Naive thymus-derived CD4-positive, alpha-beta T cell (primary cell): ENCODE measurements around the gene ITPA. TPM values are rescaled to one million over a fixed set of nuclear protein-coding genes. Genes with fewer than 3 reads are reported as not detected.

ENCODE experiments used
- ATAC-seq: fragments of 150-1000 bp; cut with Tn5 transposase; 2 replicates; pipeline ENCODE4 v1.10.0; 2021; ENCODE audit warnings: mild to moderate bottlenecking, moderate library complexity
- CTCF ChIA-PET: fragments of 350-600 bp; sonication (Branson Sonifier 250); formaldehyde crosslinking; loops from one replicate; lab custom pipeline; 2021; ENCODE audit warnings: antibody characterized with exemption; lab: Charles Lee
- POLR2A ChIA-PET: fragments of 350-600 bp; sonication (Branson Sonifier 250); formaldehyde crosslinking; loops from one replicate; lab custom pipeline; 2021; ENCODE audit warnings: antibody characterized with exemption, inconsistent platforms; lab: Charles Lee
- DNase-seq, 9 donors: peaks; one replicate each; pipeline versions ENCODE4 v3.0.0 to v3.0.0-alpha.2; 2020 to 2022; ENCODE audit warnings: mixed read lengths in 1 of 9
- H3K27ac ChIP-seq: one replicate; pipeline ENCODE4 v1.7.0; 2013; ENCODE audit warnings: mild to moderate bottlenecking, low read depth, low read length, moderate library complexity
- H3K27me3 ChIP-seq, 2 donors: one replicate each; pipeline ENCODE4 v1.7.0; 2013; ENCODE audit warnings: low read length in 2 of 2, mild to moderate bottlenecking in 2 of 2, moderate library complexity in 2 of 2; ENCODE audit not compliant: control insufficient read depth in 2 of 2, insufficient read depth in 2 of 2
- H3K36me3 ChIP-seq, 3 experiments: 1 replicate in 2 of 3; 2 replicates in 1 of 3; pipeline ENCODE4 v1.7.0; 2013; ENCODE audit warnings: low read length in 3 of 3, mild to moderate bottlenecking in 3 of 3, moderate library complexity in 1 of 3; ENCODE audit not compliant: insufficient read depth in 3 of 3, control insufficient read depth in 2 of 3
- H3K4me1 ChIP-seq, 2 donors: one replicate each; pipeline ENCODE4 v1.7.0; 2013; ENCODE audit warnings: low read length in 2 of 2, mild to moderate bottlenecking in 2 of 2, moderate library complexity in 1 of 2; ENCODE audit not compliant: control insufficient read depth in 2 of 2, insufficient read depth in 2 of 2
- H3K4me3 ChIP-seq: 2 replicates; pipeline ENCODE4 v1.7.0; 2013; ENCODE audit warnings: mild to moderate bottlenecking, low read length
- H3K9me3 ChIP-seq, 3 experiments: 1 replicate in 2 of 3; 2 replicates in 1 of 3; pipeline ENCODE4 v1.7.0; 2013; ENCODE audit warnings: low read length in 3 of 3; ENCODE audit not compliant: control insufficient read depth in 2 of 3
- H3K27ac Mint-ChIP-seq, 9 donors: one replicate each; pipeline ENCODE4 v1.8.0; 2020 to 2022; ENCODE audit warnings: mixed read lengths in 9 of 9, mild to moderate bottlenecking in 8 of 9, moderate library complexity in 5 of 9, inconsistent platforms in 2 of 9
- H3K27me3 Mint-ChIP-seq, 5 donors: one replicate each; pipeline ENCODE4 v1.8.0; 2021 to 2022; ENCODE audit warnings: mixed read lengths in 5 of 5, mild to moderate bottlenecking in 1 of 5
- H3K36me3 Mint-ChIP-seq, 5 donors: one replicate each; pipeline ENCODE4 v1.8.0; 2020 to 2022; ENCODE audit warnings: mixed read lengths in 5 of 5, mild to moderate bottlenecking in 3 of 5, inconsistent platforms in 1 of 5
- H3K4me1 Mint-ChIP-seq, 7 donors: one replicate each; pipeline ENCODE4 v1.8.0; 2020 to 2022; ENCODE audit warnings: mixed read lengths in 7 of 7, mild to moderate bottlenecking in 3 of 7, inconsistent platforms in 1 of 7
- H3K4me3 Mint-ChIP-seq, 10 donors: one replicate each; pipeline ENCODE4 v1.8.0; 2020 to 2022; ENCODE audit warnings: mild to moderate bottlenecking in 10 of 10, mixed read lengths in 10 of 10, moderate library complexity in 6 of 10, inconsistent platforms in 2 of 10
- H3K9me3 Mint-ChIP-seq, 11 donors: one replicate each; pipeline ENCODE4 v1.8.0; 2020 to 2022; ENCODE audit warnings: mixed read lengths in 11 of 11, mild to moderate bottlenecking in 4 of 11, inconsistent platforms in 1 of 11, moderate library complexity in 1 of 11
- intact Hi-C, 2 donors: fragments of 100-400 bp; cut with micrococcal nuclease; formaldehyde crosslinking; loops; one replicate each; pipeline ENCODE4 v1.15.1; 2023
- polyA plus RNA-seq, 2 donors: library from polyadenylated mRNA; unstranded; fragments of 300-500 nt; fragmentation: Illumina TruSeq; gene quantifications; one replicate each; pipeline ENCODE4 v1.2.3, GENCODE V29; 2021
- total RNA-seq, 6 experiments: library from RNA in 5 of 6; stranded (reverse) in 5 of 6; gene quantifications; 1 replicate in 5 of 6; 2 replicates in 1 of 6; pipeline ENCODE4 v1.2.3 and lab custom pipeline; 2021 to 2026

ITPA gene
- total and polyA plus RNA-seq, 7 experiments from 2014 or later: 37.7 to 71.2 (median 44.4) TPM

DNA sequence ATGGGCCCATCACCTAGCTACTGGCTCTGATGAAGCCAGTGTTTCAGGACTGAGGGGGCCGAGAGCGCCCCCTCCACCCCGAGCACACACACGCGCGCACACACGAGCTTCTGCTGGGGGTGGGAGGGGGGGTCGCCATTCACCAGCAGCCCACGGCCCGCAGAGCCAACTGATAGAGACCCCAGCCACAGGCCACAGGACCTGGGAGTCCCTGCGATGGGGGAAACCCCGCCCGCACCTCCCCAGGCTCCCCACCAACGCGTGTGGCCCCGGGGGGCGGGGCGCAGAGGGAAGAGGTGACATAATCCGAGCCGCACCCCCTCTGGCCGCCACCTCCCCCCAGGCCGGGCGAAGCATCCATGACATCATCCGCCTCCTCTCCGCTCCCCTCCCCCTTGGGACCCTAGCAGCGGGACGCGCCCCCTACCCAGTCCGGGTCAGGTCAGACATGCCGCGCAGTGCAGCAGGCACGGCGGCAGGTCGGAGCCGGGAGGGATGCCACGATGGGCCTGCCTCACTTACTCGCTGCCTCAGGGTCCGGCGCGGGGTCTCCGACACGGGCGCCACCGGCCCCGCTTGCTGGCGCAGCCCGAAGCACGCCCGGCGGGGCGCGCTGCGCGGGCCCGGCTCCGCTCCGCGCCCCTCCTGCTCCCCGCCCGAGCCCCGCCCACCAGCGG, 36.2 kb upstream of the ITPA start, which contains the start of gene LZTS3:
TSS of gene LZTS3 (minus strand) at position 617 of the 677 bp plus-strand sequence. CDS start 6,386 bp downstream, outside the sequence.
- H3K27me3 ChIP-seq: peaks cover 0 to 5% of the 10 kb centered on the region in 2 donors
- peak; percentile 79 to 95 (median 86) for DNase-seq
- peak within 1 kb of the TSS; percentile 87 for H3K4me3 ChIP-seq
- H3K4me1 ChIP-seq: peaks cover 4 to 14% of the 10 kb centered on the region in 2 donors
- ChIA-PET CTCF (interaction anchor here (0.6 to 2.1 kb wide), 2 partner anchors 14 to 433 kb away, joined by 3 to 8 read pairs; partner anchors contain the start of genes FASTKD5 and UBOX5), POLR2A (interaction anchor here (0.5 to 7.5 kb wide), 6 partner anchors 13 to 100 kb away, joined by 3 to 72 read pairs (median 4); partner anchors contain the start of genes DDRGK1, FASTKD5, ITPA and UBOX5)
- Mint-ChIP-seq H3K36me3 (peaks cover 0 to 4% (median 0%) of the 10 kb centered on the region in 5 donors), H3K27ac (peak within 1 kb of the TSS; percentile 48 to 97 (median 81)), H3K4me1 (peaks cover 16 to 39% (median 28%) of the 10 kb centered on the region in 7 donors), H3K27me3 (peaks cover 0 to 69% (median 21%) of the 10 kb centered on the region in 5 donors), H3K4me3 (peak within 1 kb of the TSS; percentile 76 to 92 (median 86)), H3K9me3 (no peaks in the 10 kb centered on the region)
- no peaks in the 10 kb centered on the region for H3K9me3 ChIP-seq
- H3K27ac ChIP-seq: peak within 1 kb of the TSS; percentile 100
- intact Hi-C loops: loop anchor here (1.0 to 5.0 kb wide), 8 partner anchors 14 to 701 kb away; partner anchors contain the start of genes DDRGK1 (in 2 of the 2), FASTKD5 (in 1 of the 2), ITPA (in 1 of the 2) and OXT (in 1 of the 2)
- no peaks in the 10 kb centered on the region for H3K36me3 ChIP-seq
- peak; percentile 90 for ATAC-seq

GRCh38 chr20:3173610-3174441, 35.5 kb upstream of the ITPA start:
- Mint-ChIP-seq H3K9me3 (no peaks in the 10 kb centered on the region), H3K4me1 (peaks cover 15 to 34% (median 23%) of the 10 kb centered on the region in 7 donors), H3K36me3 (peaks cover 0 to 4% (median 0%) of the 10 kb centered on the region in 5 donors), H3K27me3 (peaks cover 0 to 63% (median 16%) of the 10 kb centered on the region in 5 donors), H3K27ac (peak overlapping the region; percentile 3 to 86 (median 51)), H3K4me3 (peak overlapping the region; percentile 76 to 89 (median 86))
- ATAC-seq: peak; percentile 94
- Histone ChIP-seq H3K27ac (peak overlapping the region; percentile 4), H3K9me3 (no peaks in the 10 kb centered on the region), H3K4me1 (peaks cover 4 to 14% of the 10 kb centered on the region in 2 donors), H3K36me3 (no peaks in the 10 kb centered on the region), H3K4me3 (peak overlapping the region; percentile 87), H3K27me3 (peaks cover 0 to 5% of the 10 kb centered on the region in 2 donors)
- ChIA-PET POLR2A (interaction anchor here (0.5 to 7.5 kb wide), 5 partner anchors 14 to 716 kb away, joined by 3 to 72 read pairs (median 4); partner anchors contain the start of genes FASTKD5, ITPA and UBOX5), CTCF (interaction anchor here (0.5 to 2.1 kb wide), 2 partner anchors 14 to 273 kb away, joined by 3 to 8 read pairs; partner anchors contain the start of genes FASTKD5 and UBOX5)
- intact Hi-C loops: loop anchor here (1.0 to 5.0 kb wide), 8 partner anchors 15 to 702 kb away; partner anchors contain the start of genes DDRGK1 (in 2 of the 2), FASTKD5 (in 1 of the 2), ITPA (in 1 of the 2) and OXT (in 1 of the 2)
- DNase-seq: peak in 7 of 9 donors; percentile 81 to 94 (median 92)

DNA sequence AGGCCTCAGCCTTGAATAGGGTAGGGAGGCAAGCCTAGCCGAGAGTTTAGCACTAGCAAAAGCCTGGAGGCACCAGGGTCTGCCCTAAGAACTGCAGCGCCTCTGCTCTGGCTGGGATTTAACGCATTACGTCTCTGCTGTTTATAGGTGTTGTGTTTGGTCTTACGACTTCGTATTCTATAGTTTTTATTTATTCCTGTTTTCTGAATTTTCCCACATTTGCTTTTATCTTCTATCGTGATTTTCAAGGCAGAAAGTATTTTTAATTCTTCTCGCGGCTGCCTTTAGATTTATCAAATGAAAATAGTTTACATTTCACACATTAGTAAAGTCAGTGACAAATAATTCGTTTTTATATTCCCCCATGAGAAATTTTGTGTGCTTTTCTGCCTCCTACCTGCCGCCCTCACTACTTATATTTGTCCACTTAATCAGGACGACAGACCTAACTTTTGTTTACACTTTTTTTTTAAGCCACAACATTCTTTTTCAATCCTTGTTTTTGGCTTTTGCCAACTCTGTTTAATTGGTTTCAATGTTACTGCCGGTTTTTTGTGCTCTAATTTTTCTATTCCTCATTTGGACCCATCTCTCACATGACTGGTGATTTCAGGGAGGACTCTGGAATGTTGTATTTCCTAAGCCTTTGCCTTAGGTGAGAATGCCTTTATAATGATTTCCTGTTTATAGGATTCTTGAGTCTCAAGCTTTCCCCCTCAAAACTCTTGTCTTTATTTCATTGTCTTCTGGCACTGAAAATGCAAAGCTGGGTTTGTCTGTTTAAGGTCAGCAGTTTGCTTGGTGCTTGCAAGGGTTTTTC, 34.6 kb upstream of the ITPA start:
- Histone ChIP-seq H3K4me1 (peaks cover 4 to 14% of the 10 kb centered on the region in 2 donors), H3K9me3 (no peaks in the 10 kb centered on the region), H3K36me3 (no peaks in the 10 kb centered on the region), H3K4me3 (peak overlapping the region; percentile 87), H3K27ac (no peak overlapping the region), H3K27me3 (peaks cover 0 to 5% of the 10 kb centered on the region in 2 donors)
- DNase-seq (peak in 1 of 9 donors; percentile 33), ATAC-seq (no peak)
- Mint-ChIP-seq H3K27ac (peak overlapping the region; percentile 3 to 86 (median 38)), H3K4me3 (peak overlapping the region; percentile 76 to 89 (median 86)), H3K27me3 (peaks cover 0 to 55% (median 15%) of the 10 kb centered on the region in 5 donors), H3K36me3 (peaks cover 0 to 4% (median 0%) of the 10 kb centered on the region in 5 donors), H3K4me1 (peaks cover 10 to 33% (median 22%) of the 10 kb centered on the region in 7 donors), H3K9me3 (no peaks in the 10 kb centered on the region)
- ChIA-PET POLR2A (interaction anchor here (1.0 to 7.5 kb wide), 2 partner anchors 15 to 102 kb away, joined by 4 to 72 read pairs; partner anchors contain the start of genes FASTKD5 and UBOX5), CTCF (interaction anchor here (0.5 to 0.6 kb wide), 4 partner anchors 17 to 274 kb away, joined by 3 to 4 read pairs (median 3); no protein-coding TSS in a partner anchor)
- intact Hi-C loops: loop anchor here (5.0 kb wide), 3 partner anchors 102 to 702 kb away; partner anchors contain the start of genes OXT (in 1 of the 2) and SNRPB (in 1 of the 2)

DNA sequence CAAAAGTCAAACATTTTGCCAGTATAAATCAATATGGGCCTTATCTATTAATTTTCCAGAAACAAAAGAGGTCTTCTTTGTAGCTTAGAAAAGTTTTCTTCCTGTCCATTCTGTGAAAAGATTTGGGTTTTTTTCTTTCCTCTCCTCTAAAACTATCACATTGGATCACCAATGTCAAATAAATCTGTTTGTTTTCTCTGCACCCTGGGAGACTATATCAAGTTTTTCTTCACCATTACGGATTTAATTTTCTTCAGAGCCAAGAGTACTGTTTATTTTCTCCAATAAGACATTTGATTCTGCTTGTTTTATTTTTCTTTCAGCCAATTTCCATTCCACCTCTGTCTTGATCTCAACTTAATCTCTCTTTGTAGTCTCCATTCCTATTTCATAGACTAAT, 34.0 kb upstream of the ITPA start:
- H3K36me3 Mint-ChIP-seq: peaks cover 0 to 2% (median 0%) of the 10 kb centered on the region in 5 donors
- no peak for ATAC-seq
- intact Hi-C loops: no loop called here
- Histone ChIP-seq H3K27me3 (peaks cover 0 to 5% of the 10 kb centered on the region in 2 donors), H3K4me3 (no peak overlapping the region), H3K27ac (no peak overlapping the region), H3K4me1 (peaks cover 4 to 14% of the 10 kb centered on the region in 2 donors), H3K36me3 (no peaks in the 10 kb centered on the region), H3K9me3 (no peaks in the 10 kb centered on the region)
- no peaks in the 10 kb centered on the region for H3K9me3 Mint-ChIP-seq
- H3K27me3 Mint-ChIP-seq: peaks cover 0 to 48% (median 15%) of the 10 kb centered on the region in 5 donors
- H3K4me3 Mint-ChIP-seq: peak overlapping the region in 8 of 10 donors; percentile 2 to 88 (median 78)
- peak overlapping the region in 2 of 9 donors; percentile 7 to 8 for H3K27ac Mint-ChIP-seq
- CTCF ChIA-PET: interaction anchor here (0.5 to 0.6 kb wide), 2 partner anchors 30 to 80 kb away, joined by 3 read pairs; no protein-coding TSS in a partner anchor
- POLR2A ChIA-PET: no interaction called here
- peaks cover 10 to 33% (median 22%) of the 10 kb centered on the region in 7 donors for H3K4me1 Mint-ChIP-seq
- no peak for DNase-seq

- Mint-ChIP-seq H3K9me3 (no peaks in the 10 kb centered on the region), H3K4me3 (no peak overlapping the region)
These were observed 31.4 kb upstream of the ITPA start for GRCh38 chr20:3177746-3178485.

More at GRCh38 chr20:3177746-3178485, 31.4 kb upstream of the ITPA start:
- Mint-ChIP-seq H3K27me3 (peaks cover 0 to 26% (median 13%) of the 10 kb centered on the region in 5 donors), H3K36me3 (peaks cover 0 to 2% (median 0%) of the 10 kb centered on the region in 5 donors), H3K27ac (no peak overlapping the region), H3K4me1 (peaks cover 7 to 17% (median 11%) of the 10 kb centered on the region in 7 donors)
- DNase-seq (no peak), ATAC-seq (no peak)
- Histone ChIP-seq H3K27ac (no peak overlapping the region), H3K36me3 (no peaks in the 10 kb centered on the region), H3K27me3 (peaks cover 0 to 5% of the 10 kb centered on the region in 2 donors), H3K4me3 (no peak overlapping the region), H3K4me1 (peaks cover 0 to 8% of the 10 kb centered on the region in 2 donors), H3K9me3 (no peaks in the 10 kb centered on the region)
- intact Hi-C loops: no loop called here
- CTCF ChIA-PET: no interaction called here
- POLR2A ChIA-PET: no interaction called here
